SK-N-SH (cell line): Measurements from ENCODE around the gene KRTAP9-7. TPM values are rescaled to one million over a fixed set of nuclear protein-coding genes. Genes with fewer than 3 reads are reported as not detected.
"Not testable (repeated sequence)": the region's sequence is repeated elsewhere in the genome, so short reads cannot be mapped to it uniquely, and the experiment has no call there.

Experiments used
- CTCF ChIA-PET: fragments of 300-600, 350-600 bp; formaldehyde crosslinking; extraction: SDS; loops from one replicate; lab custom pipeline; 2021; lab: Yijun Ruan, JAX
- POLR2A ChIA-PET: fragments of 350-600 bp; sonication (Branson Sonifier 250); formaldehyde crosslinking; extraction: SDS; loops from one replicate; lab custom pipeline; 2020; ENCODE audit warnings: antibody characterized with exemption, inconsistent platforms; lab: Yijun Ruan, JAX
- DNase-seq: peaks from one replicate; pipeline ENCODE4 v3.0.0; 2012
- H2AFZ ChIP-seq: fragments of 200-600 bp; sonication (generic); 2 replicates; pipeline ENCODE4 v1.8.1; 2016; ENCODE audit warnings: antibody characterized with exemption, mild to moderate bottlenecking, low read depth
- H3F3A ChIP-seq: fragments of 200-600 bp; sonication (generic); replicated peaks from 2 replicates; pipeline ENCODE3; 2016; ENCODE audit warnings: antibody characterized with exemption, mild to moderate bottlenecking; ENCODE audit not compliant: insufficient read depth
- H3K27ac ChIP-seq, 2 experiments: fragments of 200-500 bp in 1 of 2; fragments of 200-600 bp in 1 of 2; sonication (Bioruptor generic) in 1 of 2; sonication (generic), shearing (Covaris generic) in 1 of 2; 2 replicates each; pipeline versions ENCODE4 v1.5.1 to v1.6.1; 2014 to 2016; ENCODE audit warnings: low read depth in 2 of 2, inconsistent platforms in 1 of 2, low read length in 1 of 2, mild to moderate bottlenecking in 1 of 2, mixed read lengths in 1 of 2
- H3K27me3 ChIP-seq: fragments of 200-600 bp; sonication (generic), shearing (Covaris generic); 2 replicates; pipeline ENCODE4 v1.6.1; 2016; ENCODE audit warnings: mixed run types; ENCODE audit not compliant: insufficient read depth
- H3K36me3 ChIP-seq, 2 experiments: fragments of 200-500 bp in 1 of 2; fragments of 200-600 bp in 1 of 2; sonication (Bioruptor generic) in 1 of 2; sonication (generic) in 1 of 2; replicated peaks in 1 of 2; 2 replicates each; pipeline versions ENCODE3 to v1.5.1; 2014 to 2016; ENCODE audit warnings: low read length in 1 of 2, mild to moderate bottlenecking in 1 of 2; ENCODE audit not compliant: insufficient read depth in 2 of 2, control insufficient read depth in 1 of 2
- H3K4me1 ChIP-seq, 2 experiments: fragments of 200-500 bp in 1 of 2; fragments of 200-600 bp in 1 of 2; sonication (Bioruptor generic) in 1 of 2; sonication (generic), shearing (Covaris generic) in 1 of 2; 2 replicates each; pipeline versions ENCODE4 v1.5.1 to v1.6.1; 2014 to 2016; ENCODE audit warnings: low read depth in 1 of 2, low read length in 1 of 2, mixed run types in 1 of 2; ENCODE audit not compliant: insufficient read depth in 2 of 2, control insufficient read depth in 1 of 2
- H3K4me2 ChIP-seq: fragments of 200-600 bp; sonication (generic), shearing (Covaris generic); 2 replicates; pipeline ENCODE4 v1.6.1; 2017; ENCODE audit warnings: mixed run types
- H3K4me3 ChIP-seq, 2 experiments: fragments of 200-500 bp in 1 of 2; fragments of 200-600 bp in 1 of 2; sonication (Bioruptor generic) in 1 of 2; sonication (generic), shearing (Covaris generic) in 1 of 2; 2 replicates each; pipeline versions ENCODE4 v1.5.1 to v1.8.1; 2014 to 2016; ENCODE audit warnings: low read depth in 2 of 2, inconsistent platforms in 1 of 2, low read length in 1 of 2, mild to moderate bottlenecking in 1 of 2, mixed read lengths in 1 of 2, moderate library complexity in 1 of 2
- H3K79me2 ChIP-seq: fragments of 200-600 bp; sonication (generic); 2 replicates; pipeline ENCODE4 v1.8.1; 2017; ENCODE audit warnings: mild to moderate bottlenecking; ENCODE audit not compliant: insufficient read depth
- H3K9ac ChIP-seq: fragments of 200-600 bp; sonication (generic); 2 replicates; pipeline ENCODE4 v1.6.1; 2017; ENCODE audit warnings: mixed run types
- H3K9me2 ChIP-seq: fragments of 200-600 bp; sonication (generic); 2 replicates; pipeline ENCODE4 v1.6.1; 2017; ENCODE audit warnings: mixed run types
- H3K9me3 ChIP-seq: fragments of 200-600 bp; sonication (generic); 2 replicates; pipeline ENCODE4 v1.6.1; 2017; ENCODE audit warnings: mixed run types, mild to moderate bottlenecking, moderate library complexity
- H4K20me1 ChIP-seq: fragments of 200-600 bp; sonication (generic); 2 replicates; pipeline ENCODE4 v1.6.1; 2017; ENCODE audit warnings: mild to moderate bottlenecking, mixed run types; ENCODE audit not compliant: insufficient read depth
- CTCF ChIP-seq: fragments of 200-600 bp; sonication (generic); IDR thresholded peaks from 2 replicates; pipeline ENCODE4 v1.6.1; 2017; ENCODE audit warnings: antibody characterized with exemption, mild to moderate bottlenecking, moderate library complexity
- FOSL2 ChIP-seq: IDR thresholded peaks from 2 replicates; pipeline ENCODE4 v1.4.0; 2012; ENCODE audit warnings: low read depth, mild to moderate bottlenecking, moderate library complexity, borderline replicate concordance
- FOXM1 ChIP-seq: IDR thresholded peaks from 2 replicates; pipeline ENCODE4 v1.4.0; 2012; ENCODE audit warnings: low read depth, mild to moderate bottlenecking
- MEF2A ChIP-seq: IDR thresholded peaks from 2 replicates; pipeline ENCODE4 v1.4.0; 2012; ENCODE audit warnings: low read depth, borderline replicate concordance
- NRF1 ChIP-seq: IDR thresholded peaks from 2 replicates; pipeline ENCODE4 v1.6.1; 2012; ENCODE audit warnings: low read depth, mild to moderate bottlenecking, low read length
- RFX5 ChIP-seq: IDR thresholded peaks from 2 replicates; pipeline ENCODE4 v1.6.1; 2012; ENCODE audit warnings: mild to moderate bottlenecking, improper control_type of control experiment, low read length
- SIN3A ChIP-seq: IDR thresholded peaks from 2 replicates; pipeline ENCODE4 v1.6.1; 2012; ENCODE audit warnings: low read depth, mild to moderate bottlenecking, low read length, moderate library complexity, borderline replicate concordance
- TEAD4 ChIP-seq: IDR thresholded peaks from 2 replicates; pipeline ENCODE4 v1.4.0; 2012; ENCODE audit warnings: mild to moderate bottlenecking, borderline replicate concordance; ENCODE audit not compliant: insufficient read depth
- WGBS: methylation state at CpG from one replicate; pipeline ENCODE4 v1.1.6; 2017; ENCODE audit warnings: low lambda C conversion rate; 5-methylcytosine and 5-hydroxymethylcytosine counted together
- polyA plus RNA-seq, 3 experiments: library from polyadenylated mRNA; depleted of rRNA; stranded (reverse); fragments of >200 nt; gene quantifications; 2 replicates each; pipeline ENCODE4 v1.2.3, GENCODE V29; 2012

KRTAP9-7 gene
- polyA plus RNA-seq, 1 of the 3 experiments (the other 2 are of a cell fraction) = not detected

GRCh38 chr17:41246995-41247787, 28.3 kb upstream of the KRTAP9-7 start:
- H3K4me2 ChIP-seq, H2AFZ ChIP-seq, H3K9me3 ChIP-seq, H3K9me2 ChIP-seq, DNase-seq, H3K79me2 ChIP-seq, H3K36me3 ChIP-seq, H3K27ac ChIP-seq, H4K20me1 ChIP-seq, H3K4me3 ChIP-seq, H3K4me1 ChIP-seq, POLR2A ChIA-PET, H3K9ac ChIP-seq, H3F3A ChIP-seq, CTCF ChIA-PET: not testable (repeated sequence)
- 7% methylated on average over 2 of the region's 2 CpGs for WGBS
- peaks cover 14% of the 10 kb centered on the region for H3K27me3 ChIP-seq

GRCh38 chr17:41249637-41250240, 25.8 kb upstream of the KRTAP9-7 start, which contains the start of gene KRTAP9-4:
Gene KRTAP9-4, plus strand, starts transcription at chr17:41249687. Its CDS starts 34 bp downstream, at chr17:41249721.
- H2AFZ ChIP-seq, H3K4me3 ChIP-seq, H3K9me2 ChIP-seq, H3K79me2 ChIP-seq, H4K20me1 ChIP-seq, H3K36me3 ChIP-seq, H3F3A ChIP-seq, DNase-seq, H3K9me3 ChIP-seq, H3K4me2 ChIP-seq, H3K4me1 ChIP-seq, H3K9ac ChIP-seq, POLR2A ChIA-PET, H3K27ac ChIP-seq, CTCF ChIA-PET: not testable (repeated sequence)
- no CpG with 5 or more reads among the region's 2 CpGs for WGBS
- H3K27me3 ChIP-seq = peaks cover 30% of the 10 kb centered on the region

GRCh38 chr17:41251261-41251660, 24.2 kb upstream of the KRTAP9-7 start:
- Histone ChIP-seq H3K36me3 (no peaks in the 10 kb centered on the region), H3K79me2 (no peaks in the 10 kb centered on the region), H3K4me1 (no peaks in the 10 kb centered on the region), H3K4me2 (no peak overlapping the region), H3K27ac (no peak overlapping the region), H4K20me1 (no peaks in the 10 kb centered on the region), H3K9ac (no peak overlapping the region), H2AFZ (no peak overlapping the region), H3F3A (peaks cover 2% of the 10 kb centered on the region), H3K27me3 (peaks cover 36% of the 10 kb centered on the region), H3K4me3 (no peak overlapping the region), H3K9me3 (no peaks in the 10 kb centered on the region), H3K9me2 (no peaks in the 10 kb centered on the region)
- 18% methylated on average over 1 of the region's 1 CpG for WGBS
- TF ChIP-seq FOSL2 = no peak
- no peak for TF ChIP-seq FOXM1
- no peak for TF ChIP-seq MEF2A
- ChIA-PET CTCF (no interaction called here), POLR2A (no interaction called here)
- no peak for DNase-seq

- Histone ChIP-seq H3K4me1 (no peaks in the 10 kb centered on the region), H4K20me1 (no peaks in the 10 kb centered on the region), H3K4me3 (no peak overlapping the region), H3K9me3 (no peaks in the 10 kb centered on the region), H3K36me3 (no peaks in the 10 kb centered on the region), H3K27ac (no peak overlapping the region), H3K9me2 (no peaks in the 10 kb centered on the region), H3F3A (peaks cover 3% of the 10 kb centered on the region), H3K79me2 (no peaks in the 10 kb centered on the region), H3K27me3 (peaks cover 23% of the 10 kb centered on the region), H2AFZ (no peak overlapping the region), H3K4me2 (no peak overlapping the region), H3K9ac (no peak overlapping the region)
- 17% methylated on average over 1 of the region's 1 CpG for WGBS
- ChIA-PET CTCF (interaction anchor here (1.4 kb wide), 1 partner anchor 408 kb away, joined by 4 read pairs; no protein-coding TSS in a partner anchor), POLR2A (no interaction called here)
- TF ChIP-seq NRF1 (no peak), SIN3A (no peak), RFX5 (no peak), CTCF (no peak), TEAD4 (no peak)
- no peak for DNase-seq
Observed at GRCh38 chr17:41254861-41255260, 20.6 kb upstream of the KRTAP9-7 start.
